ENCODE results near the gene UBL4B. TPM values are rescaled to one million over a fixed set of nuclear protein-coding genes. Genes with fewer than 3 reads are reported as not detected.

UBL4B gene
- total and polyA plus RNA-seq, 11 donors = 0.11 TPM; not detected in 10

GRCh38 chr1:110094931-110095654 is 17.1 kb upstream of the UBL4B start:
- DNase-seq (no peak), ATAC-seq (no peak)
- intact Hi-C loops (cut with DNase I) = loop anchor here in 1 of 10 donors (5.0 kb wide), 1 partner anchor 38 kb away; no protein-coding TSS in a partner anchor
- peaks cover 0 to 29% (median 0%) of the 10 kb centered on the region in 9 donors for H3K27me3 ChIP-seq
- no peaks in the 10 kb centered on the region for H3K4me1 ChIP-seq
- 55 to 73% (median 59%) methylated on average over 6 to 7 of the region's 7 CpGs for WGBS, 4 donors
- no peaks in the 10 kb centered on the region for H3K9me3 ChIP-seq
- H3K4me3 ChIP-seq = no peak overlapping the region
- no peaks in the 10 kb centered on the region for H3K36me3 ChIP-seq
- no peak overlapping the region for H3K27ac ChIP-seq
- no peak for TF ChIP-seq POLR2A (IDR thresholded peaks at IDR 0.05)
- no peak for TF ChIP-seq CTCF (IDR thresholded peaks at IDR 0.05)

GRCh38 chr1:110097507-110098221 is 14.6 kb upstream of the UBL4B start:
- Histone ChIP-seq H3K27me3 (peaks cover 0 to 29% (median 0%) of the 10 kb centered on the region in 9 donors), H3K27ac (no peak overlapping the region), H3K4me1 (peaks cover 0 to 12% (median 2%) of the 10 kb centered on the region in 12 donors), H3K36me3 (no peaks in the 10 kb centered on the region), H3K9me3 (no peaks in the 10 kb centered on the region), H3K4me3 (no peak overlapping the region)
- no peak for ATAC-seq
- WGBS, 4 donors = 83 to 89% (median 86%) methylated on average over 11 of the region's 11 CpGs
- no peak for TF ChIP-seq CTCF (IDR thresholded peaks at IDR 0.05)
- no peak for TF ChIP-seq POLR2A (IDR thresholded peaks at IDR 0.05)
- DNase-seq = no peak
- intact Hi-C loops (cut with DNase I) = no loop called here

GRCh38 chr1:110098222-110099026 is 13.8 kb upstream of the UBL4B start:
- 81 to 86% (median 83%) methylated on average over 9 of the region's 9 CpGs for WGBS, 4 donors
- no peak for ATAC-seq

More at GRCh38 chr1:110098222-110099026, 13.8 kb upstream of the UBL4B start:
- intact Hi-C loops (cut with DNase I) = no loop called here
- no peak for DNase-seq
- no peaks in the 10 kb centered on the region for H3K9me3 ChIP-seq
- no peaks in the 10 kb centered on the region for H3K36me3 ChIP-seq
- TF ChIP-seq CTCF (IDR thresholded peaks at IDR 0.05) (no peak), POLR2A (IDR thresholded peaks at IDR 0.05) (no peak)
- H3K4me3 ChIP-seq = no peak overlapping the region
- peaks cover 0 to 29% (median 0%) of the 10 kb centered on the region in 9 donors for H3K27me3 ChIP-seq
- H3K4me1 ChIP-seq = peaks cover 0 to 14% (median 2%) of the 10 kb centered on the region in 12 donors
- no peak overlapping the region for H3K27ac ChIP-seq

All from heart left ventricle (tissue), 16 donors.